LHCN-M2 (cell line): ENCODE measurements around the gene HDAC9. TPM values are rescaled to one million over a fixed set of nuclear protein-coding genes. Genes with fewer than 3 reads are reported as not detected.

Experiments
- DNase-seq: peaks from one replicate; pipeline ENCODE4 v3.0.0-alpha.2; 2012; ENCODE audit warnings: low read depth
- total RNA-seq: library from RNA; depleted of rRNA; stranded (reverse); fragments of >200 nt; gene quantifications from 2 replicates; pipeline ENCODE4 v1.2.3, GENCODE V29; 2014

Gene HDAC9
- total RNA-seq, 1 experiment from 2014 or later: 16.5 TPM

DNA sequence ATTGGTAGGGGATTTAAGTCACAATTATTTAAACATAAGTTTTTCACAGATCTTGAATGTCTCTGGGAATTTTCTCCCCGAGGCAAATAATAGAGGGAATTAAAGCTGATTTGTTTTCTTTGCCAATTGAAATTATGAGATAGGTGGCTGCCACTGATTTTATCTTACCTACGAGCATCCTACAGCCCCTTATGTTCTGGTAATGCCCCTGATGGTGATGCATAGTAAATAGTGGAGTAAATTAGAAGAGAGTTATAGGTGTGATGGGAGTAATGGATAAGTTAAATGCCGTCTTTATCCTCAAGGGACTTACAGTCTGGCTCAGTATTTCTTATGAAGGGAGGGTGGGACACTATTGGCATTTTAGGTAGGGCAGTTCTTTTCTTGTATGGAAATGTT is 58.1 kb downstream of the HDAC9 start:
- no peak for DNase-seq

DNA sequence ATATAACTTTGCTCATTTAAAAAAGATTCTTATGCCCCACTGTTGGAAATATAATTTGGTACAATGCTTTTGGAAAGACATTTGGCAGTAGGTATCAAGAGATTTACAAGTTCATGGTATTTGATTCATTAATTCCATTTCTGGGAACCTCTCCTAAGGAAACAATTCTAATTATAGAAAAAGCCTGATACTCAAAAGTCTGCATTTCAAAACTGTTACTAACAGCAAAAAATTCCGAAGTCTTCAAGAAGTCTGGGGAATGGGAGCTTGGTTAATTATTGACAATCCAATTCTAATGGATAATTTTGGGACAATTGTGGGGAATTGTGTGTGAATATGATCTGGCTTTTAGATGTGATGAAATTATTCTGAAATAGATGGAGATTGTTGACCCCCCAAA is 59.6 kb downstream of the HDAC9 start:
- DNase-seq: no peak

DNA sequence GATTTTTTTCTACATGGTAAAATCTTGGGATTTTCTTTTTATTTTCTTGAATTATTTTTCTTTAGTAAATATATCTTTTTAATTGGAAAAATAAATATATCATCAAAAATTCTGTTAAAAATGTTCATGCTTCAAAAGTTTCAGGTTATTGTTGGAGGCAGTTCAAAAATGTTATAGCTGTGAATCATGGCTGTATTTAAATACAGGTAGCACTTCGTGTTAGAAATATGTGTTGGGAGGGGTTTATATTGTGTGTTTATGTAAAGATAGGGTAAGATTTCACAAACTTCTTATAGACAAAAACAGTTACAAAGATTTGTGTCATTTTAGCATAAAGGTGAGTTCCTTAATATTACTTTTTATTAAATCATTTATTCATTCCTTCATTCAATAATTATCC is 60.4 kb downstream of the HDAC9 start:
- DNase-seq: no peak

DNA sequence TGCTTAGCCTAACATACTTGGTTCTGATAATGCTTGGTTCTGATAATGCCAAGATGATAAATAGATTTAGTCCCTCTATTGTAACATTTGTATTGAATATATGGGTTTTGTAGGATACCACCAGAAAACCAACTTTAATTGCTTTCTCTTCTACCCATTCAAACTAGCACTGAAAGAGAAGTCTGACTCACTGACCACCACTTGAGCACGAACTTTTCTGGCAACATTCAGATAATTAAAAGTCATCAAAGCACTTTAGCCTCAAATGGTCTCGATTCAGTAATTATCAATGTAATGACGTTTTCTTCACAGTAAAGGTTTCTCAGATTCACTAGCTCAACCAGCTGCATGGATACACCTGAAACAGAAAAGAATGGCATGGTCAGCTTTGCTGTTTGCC is 63.0 kb downstream of the HDAC9 start:
- DNase-seq: peak; percentile 23

DNA sequence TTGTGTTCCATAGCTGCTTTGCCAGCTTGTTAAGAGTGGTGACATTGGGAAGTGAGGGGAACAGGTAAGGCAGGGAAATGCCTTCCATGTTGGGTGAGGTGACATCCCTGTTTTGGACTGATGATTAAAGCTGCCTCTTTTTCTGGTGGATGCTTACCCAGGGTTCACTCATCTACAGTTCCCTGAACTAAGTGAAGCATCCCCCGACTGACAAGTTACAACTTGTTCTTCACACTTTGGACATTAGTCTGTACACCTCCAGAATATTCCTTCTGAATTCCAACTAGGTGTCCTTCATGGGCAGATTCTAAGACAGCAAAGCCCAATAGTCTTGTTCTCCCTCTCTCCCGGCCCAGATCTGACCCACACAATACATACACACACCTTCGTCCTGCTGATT is 63.4 kb downstream of the HDAC9 start:
- DNase-seq: no peak

DNA sequence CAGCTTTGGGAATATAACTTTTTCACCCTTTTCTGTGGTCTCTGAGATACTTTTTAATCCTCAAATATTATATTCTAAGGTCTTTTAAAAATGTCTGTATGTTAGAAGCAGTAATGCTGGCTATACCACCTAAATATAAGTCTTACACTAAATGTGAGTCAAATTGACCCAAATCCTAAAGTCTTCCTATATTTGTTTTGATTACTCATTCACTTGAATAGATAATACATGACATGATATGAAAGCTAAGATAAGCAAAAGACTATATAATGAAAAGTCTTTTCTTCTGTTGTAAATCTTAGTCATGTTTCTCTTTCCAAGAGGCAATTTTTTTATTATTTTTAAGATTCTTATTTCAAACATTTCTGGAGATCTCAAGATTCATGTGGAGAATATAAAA is 64.2 kb downstream of the HDAC9 start:
- DNase-seq: no peak

DNA sequence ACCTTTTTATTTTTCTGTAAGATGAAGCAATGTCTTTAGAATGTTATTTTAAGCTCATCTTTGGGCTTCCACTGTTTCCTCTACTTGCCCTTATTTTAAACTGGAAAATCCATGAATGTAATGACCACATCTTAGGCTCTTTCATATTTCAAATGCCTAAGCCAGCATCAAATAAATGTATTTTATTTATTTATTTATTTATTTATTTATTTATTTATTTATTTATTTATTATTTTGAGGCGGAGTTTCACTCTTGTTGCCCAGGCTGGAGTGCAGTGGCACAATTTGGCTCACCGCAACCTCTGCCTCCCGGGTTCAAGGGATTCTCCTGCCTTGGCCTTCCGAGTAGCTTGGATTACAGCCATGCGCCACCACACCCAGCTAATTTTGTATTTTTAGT is 69.2 kb downstream of the HDAC9 start:
- no peak for DNase-seq

DNA sequence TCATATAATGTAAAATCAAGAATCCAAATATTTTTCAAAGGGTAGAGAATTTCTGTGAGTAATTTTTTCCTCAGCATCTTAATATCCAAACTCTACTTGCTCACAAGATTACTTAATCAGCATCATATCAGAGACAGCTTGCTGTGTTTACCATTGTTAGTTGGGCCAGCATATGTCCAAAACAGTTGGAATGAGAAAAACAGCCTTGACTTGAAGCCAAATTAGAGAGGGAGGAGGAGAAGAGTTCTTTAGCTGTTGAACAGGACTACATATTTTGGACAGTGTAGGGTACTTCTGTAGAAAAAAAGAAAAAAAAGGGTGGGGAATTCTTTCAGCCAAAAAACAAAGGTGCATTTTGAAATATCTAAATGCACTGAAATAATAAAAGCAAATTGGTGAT is 69.8 kb downstream of the HDAC9 start:
- no peak for DNase-seq

DNA sequence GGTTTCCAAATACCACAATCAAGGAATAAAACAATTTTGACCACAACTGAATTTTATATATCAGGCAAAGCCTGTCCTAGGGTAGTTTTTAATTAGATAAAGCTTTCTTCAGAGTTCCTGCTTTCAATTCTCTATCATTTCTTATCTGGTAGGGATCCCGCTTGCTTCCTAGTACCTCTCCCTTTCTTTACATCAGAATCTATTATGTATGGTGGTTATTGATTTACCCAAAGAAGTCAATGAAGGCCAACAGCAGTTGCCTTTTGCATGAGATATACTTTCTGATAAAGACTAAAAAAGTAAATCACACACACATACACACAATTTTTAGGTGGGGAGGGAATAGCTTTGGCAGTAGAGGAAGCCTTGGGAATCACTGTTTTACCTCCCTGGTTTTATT is 70.7 kb downstream of the HDAC9 start:
- DNase-seq: no peak

DNA sequence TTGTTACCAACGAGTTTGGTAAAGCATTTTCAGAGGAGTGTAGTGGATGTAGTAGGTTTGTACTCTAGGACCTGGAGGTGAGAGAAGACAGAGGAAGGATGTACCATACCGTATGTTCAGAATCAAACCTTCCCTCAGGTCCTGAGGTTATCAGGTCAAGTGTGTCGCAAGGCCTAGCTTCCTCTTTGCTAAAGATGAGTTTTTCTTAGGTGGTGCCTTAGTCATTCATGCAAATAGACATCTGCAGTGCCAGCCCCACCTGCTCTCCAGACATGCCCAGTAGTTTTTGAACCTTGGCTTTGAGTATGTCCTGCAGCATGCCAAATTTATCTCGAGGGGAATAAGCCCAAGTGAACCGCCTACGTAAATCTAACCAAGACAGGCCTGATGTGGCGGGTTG is 71.3 kb downstream of the HDAC9 start:
- DNase-seq: no peak

DNA sequence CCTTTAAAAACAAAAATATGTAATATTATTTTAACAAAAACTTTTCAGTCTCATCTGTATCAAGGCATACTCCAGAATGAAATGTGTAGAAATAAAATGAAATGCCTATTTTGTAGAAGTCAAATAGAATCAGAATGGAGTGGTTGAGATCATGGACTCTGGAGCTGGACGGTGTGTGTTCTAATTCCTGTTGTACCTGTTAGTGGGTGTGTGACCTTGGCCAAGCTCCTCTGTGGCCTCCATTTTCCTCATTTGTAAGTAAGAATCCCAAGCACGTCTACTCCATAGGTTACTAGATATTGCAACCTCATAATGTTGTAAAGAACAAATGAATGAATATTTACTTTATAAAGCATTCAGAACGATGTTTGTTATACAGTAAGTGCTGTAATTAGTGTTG is 74.9 kb downstream of the HDAC9 start:
- DNase-seq: no peak

DNA sequence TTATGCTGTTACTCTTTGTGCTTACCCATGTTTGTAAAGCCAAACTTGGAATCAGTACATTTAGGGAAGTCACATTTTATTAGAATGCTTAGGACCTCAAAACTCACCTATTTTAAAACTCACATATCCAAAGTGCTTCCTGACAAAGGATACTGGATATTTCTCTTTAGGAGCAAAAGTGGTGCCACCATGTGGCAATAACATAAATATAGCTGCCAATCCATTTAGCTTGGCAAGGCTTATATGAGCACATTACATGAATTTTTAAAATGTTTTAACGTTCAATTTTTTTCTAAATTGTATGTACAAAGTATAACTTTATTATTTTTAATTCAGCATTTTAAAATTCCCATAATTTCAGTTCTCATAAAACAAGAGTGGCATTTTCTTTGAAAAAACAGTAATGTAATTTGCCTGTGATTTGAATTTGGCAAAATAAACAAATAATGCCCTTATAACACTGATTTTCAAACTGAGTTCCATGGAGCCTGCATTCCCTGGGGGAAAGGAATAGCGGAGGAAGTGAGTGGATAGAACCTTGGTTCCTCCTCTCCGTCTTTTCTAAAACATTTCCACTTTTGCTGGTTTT is 75.4 kb downstream of the HDAC9 start:
- DNase-seq: peak; percentile 68

DNA sequence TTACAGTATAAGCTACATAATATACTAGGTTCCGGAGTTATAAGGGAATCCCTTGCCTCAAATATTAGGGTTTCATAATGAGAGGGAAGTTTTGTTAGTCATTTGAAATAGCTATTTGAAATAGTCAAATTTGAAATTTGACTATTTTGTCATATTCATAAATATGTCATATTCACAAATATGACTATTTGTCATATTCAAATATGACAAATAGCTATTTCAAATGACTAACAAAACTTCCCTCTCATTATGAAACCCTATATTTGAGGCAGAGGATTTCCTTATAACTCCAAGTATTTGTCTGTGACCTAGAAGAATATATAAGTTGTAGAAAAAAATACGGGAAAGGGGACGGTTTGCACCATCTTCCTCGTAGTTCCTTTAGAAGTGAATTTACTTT is 76.6 kb downstream of the HDAC9 start:
- no peak for DNase-seq

DNA sequence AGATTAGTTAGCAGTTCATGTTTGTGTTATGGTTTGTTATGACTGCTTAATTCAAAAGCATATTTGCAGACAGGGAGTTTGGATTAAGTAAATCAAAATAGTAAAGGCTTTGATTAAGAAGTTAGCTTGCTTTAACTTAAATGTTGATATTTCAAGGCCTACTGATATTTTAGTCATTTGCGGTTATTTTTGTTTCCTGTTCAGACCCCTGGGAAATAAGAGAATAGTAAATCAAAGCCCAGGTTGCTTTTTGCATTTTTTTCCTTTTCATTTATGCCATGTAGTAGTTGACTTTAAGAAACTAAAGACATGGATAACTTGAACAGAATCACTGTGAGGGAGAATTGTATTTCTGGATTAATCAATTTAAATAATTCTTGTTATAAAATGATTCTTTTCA is 77.3 kb downstream of the HDAC9 start:
- no peak for DNase-seq

DNA sequence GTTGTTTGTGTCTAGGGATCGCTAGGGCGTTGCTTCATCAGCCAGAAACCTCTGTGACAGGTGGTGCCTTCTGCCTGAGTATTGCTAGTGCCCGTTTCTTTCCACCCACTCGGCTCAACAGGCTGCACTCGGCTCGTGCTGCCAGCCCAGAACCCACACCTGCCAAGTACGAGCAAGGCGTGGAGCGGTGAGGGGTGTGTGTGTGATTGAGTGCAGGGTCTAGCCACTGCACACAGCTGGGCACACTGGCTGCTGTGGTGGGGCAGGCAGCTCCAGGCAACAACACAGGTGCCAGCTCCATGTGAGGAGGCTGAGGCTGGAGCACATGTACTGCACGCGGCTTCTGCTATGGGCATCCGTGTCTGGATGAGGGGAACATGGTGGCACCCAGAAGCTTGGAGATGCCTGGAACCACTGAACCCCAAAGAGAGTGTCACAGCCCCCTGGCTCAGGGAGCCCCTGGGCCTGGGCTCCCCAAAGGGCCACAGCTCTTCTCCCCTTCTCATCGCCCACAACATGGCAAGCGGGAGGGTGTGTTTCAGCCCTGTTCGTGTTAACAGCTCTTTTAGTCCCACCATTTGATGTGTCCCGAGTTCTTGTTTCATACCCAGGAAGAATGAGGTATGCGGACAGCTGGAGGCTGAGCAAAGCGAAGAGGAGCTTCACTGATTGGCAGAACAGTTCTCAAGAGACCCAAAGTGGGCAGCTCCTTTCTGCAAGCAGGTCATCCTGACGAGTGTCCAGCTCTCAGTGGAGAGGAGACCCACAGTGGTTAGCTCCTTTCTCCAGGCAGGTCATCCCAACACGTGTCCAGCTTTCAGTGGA is 78.1 kb downstream of the HDAC9 start:
- DNase-seq: no peak

DNA sequence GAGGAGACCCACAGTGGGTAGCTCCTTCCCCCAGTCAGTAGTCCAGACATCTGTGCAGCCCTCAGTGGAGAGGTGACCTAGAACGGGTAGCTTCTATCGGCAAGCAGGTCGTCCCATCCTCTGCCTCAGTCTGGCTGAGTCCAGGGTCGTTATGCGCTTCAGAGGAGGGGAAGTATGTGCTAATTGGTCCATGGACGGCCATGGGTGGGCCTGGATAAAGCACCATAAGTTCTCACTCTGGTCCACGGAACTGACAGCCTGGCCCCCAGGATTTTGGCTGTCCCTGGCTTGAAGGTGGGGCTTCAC is 78.6 kb downstream of the HDAC9 start:
- DNase-seq: no peak

DNA sequence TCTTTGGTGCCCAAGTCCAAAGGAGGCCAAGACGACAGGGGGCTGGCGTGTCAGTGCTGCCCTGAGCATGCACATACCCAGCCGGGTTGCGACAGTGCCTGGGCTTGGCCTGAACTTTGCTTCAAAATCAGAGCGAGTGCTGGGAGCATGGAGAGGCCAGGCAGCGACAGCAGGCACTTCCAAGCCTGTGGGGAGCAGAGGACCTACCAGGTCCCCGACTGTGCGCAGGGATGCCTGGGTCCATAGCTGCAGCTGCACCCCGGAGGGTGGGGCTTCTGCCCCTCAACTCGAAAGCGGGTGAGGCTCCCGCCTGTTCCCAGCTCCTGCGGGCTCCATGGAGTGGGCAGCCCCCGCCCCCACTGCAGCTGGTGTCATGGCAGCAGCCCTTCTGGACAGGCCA is 79.1 kb downstream of the HDAC9 start:
- DNase-seq: no peak

DNA sequence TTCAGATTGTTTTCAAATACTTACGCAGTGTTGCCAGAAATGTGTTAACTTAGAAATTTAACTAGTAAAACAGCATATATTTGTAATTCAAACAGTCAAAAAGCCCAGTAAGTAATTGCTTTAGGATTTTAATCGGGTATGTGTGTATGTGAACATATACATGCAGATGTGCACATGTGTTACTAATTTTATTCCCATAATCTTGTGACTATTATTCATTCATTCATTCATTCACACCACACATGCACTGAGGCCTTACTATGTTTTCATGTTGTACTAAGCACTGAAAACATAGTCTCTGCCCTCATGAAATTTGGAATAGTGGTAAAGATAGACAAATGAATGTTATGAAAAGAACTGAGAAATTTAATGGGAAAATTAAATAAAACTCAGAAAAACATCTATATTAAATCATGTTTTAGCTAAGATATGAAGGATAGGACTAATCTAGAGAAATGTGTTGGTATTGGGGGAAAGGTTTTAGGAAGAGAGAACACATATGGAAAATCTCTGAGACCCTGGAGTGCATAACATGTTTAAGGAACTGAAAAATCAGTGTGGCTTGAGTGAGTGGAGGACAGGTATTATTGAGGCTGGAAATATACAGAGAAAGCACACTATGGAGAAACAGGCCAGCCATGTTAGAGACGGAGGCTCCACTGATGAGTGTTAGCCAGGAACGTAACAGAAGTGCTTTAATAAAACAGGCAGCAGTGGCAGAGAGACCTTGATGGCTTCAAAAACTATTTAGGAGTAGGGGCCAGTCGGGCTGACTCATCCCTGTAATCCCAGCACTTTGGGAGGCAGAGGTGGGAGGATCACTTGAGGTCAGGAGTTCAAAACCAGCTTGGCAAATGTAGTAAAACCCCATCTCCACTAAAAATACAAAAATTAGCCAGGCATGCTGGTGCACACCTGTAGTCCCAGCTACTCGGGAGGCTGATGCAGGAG is 80.3 kb downstream of the HDAC9 start:
- DNase-seq: no peak

DNA sequence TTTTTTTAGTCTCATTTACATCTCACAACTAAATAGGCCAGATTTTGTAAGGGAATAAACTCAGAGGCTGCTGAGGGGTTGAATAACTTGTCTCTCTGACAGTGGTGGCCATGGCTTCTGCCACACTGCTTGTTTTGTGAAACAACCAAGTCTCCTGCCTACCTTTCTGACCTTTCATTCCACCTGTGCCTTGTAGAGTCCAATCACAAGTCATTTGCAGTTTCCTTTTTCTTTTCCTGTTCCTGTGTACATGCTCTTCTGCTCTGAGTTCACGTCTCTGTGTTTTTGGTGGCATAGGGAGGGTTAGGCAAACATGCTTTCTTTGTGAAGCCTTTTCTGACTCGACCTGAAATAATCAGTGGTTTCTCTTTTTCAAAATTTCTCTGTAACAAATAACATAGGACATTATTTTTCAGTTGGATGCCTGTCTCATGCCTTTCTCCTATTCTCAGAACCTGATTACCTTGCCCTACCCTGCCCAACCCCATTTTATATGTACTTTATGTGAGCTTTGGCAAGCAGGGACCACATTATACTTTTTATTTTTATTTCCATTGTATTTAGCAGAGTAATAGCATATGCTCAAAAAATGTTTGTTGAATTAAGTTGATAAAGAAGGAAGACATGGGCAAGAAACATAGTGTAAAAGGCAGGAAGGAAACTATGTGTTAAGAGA is 81.7 kb downstream of the HDAC9 start:
- no peak for DNase-seq

DNA sequence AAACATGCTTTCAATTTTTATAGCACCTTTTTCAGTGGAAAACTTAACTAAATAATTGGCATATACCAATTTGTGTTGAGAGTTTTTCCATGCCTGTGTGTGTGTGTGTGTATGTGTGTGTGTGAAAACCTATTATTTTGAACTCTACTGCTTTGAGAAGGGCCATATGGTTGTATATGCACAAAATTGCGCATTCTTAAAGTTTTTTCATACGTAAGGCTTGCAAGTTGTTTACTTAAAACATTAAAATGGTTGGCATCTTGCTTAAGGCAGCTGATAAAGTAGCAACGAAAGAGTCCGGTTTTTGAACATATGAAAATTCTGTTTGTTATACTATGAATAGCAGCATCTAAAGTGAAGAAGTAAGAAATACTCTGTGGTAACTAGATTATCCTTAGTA is 84.1 kb downstream of the HDAC9 start:
- DNase-seq: no peak

DNA sequence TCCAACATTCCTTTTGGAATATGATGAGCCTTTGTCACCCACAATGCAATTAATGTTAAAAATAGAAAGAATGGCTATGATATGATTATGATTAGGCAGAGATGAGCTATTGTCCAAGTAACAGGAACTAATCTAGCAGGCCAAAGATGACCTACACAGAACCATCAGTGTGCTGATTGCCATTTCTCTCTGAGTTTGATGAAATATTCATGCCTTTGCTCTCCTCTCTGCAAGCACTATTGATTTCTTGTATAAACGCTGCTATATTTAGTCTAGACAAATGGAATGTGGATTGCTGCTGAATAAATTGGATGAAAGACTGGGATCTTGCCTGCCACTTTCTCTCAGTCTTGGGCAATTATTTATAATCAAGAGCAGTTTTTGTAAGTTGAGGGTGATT is 85.4 kb downstream of the HDAC9 start:
- peak; percentile 18 for DNase-seq

DNA sequence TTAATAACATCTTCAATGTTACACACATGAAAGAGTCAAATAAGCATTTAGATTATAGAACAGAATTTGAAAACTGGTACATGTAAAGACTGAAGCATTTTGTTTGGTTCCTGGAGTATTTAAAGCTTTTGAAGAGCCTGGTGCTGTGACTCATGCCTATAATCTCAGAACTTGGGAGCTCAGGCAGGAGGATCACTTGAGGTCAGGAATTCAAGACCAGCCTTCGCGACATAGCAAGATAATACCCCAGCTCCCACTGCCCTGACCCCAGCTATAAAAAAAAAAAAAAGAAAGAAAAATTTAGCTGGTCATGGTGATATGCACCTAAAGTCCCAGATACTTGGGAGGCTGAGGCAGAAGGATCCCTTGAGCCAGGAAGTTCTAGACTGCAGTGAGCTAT is 87.8 kb downstream of the HDAC9 start:
- DNase-seq: peak; percentile 67
